Measurements from ENCODE around the gene CLDN7.
A peak's percentile ranks its signal among the peaks of the same experiment; 100 is the strongest.

Gene CLDN7

GRCh38 chr17:7233701-7234082 lies 28.6 kb downstream of the CLDN7 start:
- H3K4me3 ChIP-seq, result peak overlapping the region; percentile 93
- DNase-seq (ENCODE audit: low spot score), result no peak
- TF ChIP-seq CTCF (IDR thresholded peaks at IDR 0.05), result no peak

DNA sequence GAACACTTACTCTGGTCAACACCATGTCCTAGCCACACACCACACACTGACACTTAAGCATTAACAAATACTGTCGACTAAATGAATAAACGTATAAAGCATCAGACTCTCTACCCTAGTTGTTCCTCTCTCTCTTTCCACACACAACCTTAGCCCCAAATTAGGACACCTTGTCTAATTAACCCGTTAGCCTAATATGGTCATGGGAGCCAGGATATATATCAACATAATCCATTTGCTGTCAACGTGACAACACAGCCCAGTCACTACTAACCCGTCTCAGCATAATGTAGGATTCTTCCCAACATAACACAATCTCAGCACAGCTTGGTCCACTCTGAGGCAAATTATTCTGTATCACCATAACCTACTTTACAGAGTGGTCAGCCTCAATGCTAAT lies 30.2 kb downstream of the CLDN7 start:
- TF ChIP-seq CTCF (IDR thresholded peaks at IDR 0.05), result no peak
- peak overlapping the region; percentile 24 for H3K4me3 ChIP-seq
- DNase-seq (ENCODE audit: low spot score), result no peak

More at GRCh38 chr17:7233701-7234082, 28.6 kb downstream of the CLDN7 start:
- H3K27ac ChIP-seq, result peak overlapping the region; percentile 90 to 91

DNA sequence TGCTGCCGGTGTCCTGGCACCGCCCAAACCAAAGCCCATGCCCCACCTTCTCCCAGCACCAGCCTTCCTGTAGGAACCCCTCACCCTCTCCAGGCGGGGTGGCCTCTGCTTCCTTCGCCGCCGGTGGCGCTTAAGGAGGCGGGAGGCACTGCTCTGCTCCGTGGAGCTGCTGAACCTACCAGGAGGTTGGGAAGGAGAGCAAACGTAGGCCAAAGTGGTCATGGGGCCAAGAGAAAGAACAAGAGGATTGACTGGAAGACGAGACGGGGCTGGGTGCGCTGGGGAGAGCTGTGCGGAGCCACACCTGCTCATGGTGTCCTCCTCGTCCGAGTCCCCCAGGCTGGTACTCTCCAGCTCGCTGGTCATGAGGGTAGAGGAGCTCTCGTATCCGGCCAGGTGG lies 32.8 kb downstream of the CLDN7 start:
- DNase-seq (ENCODE audit: low spot score), result no peak
- H3K27ac ChIP-seq, result no peak overlapping the region
- no peak overlapping the region for H3K4me3 ChIP-seq
- TF ChIP-seq CTCF (IDR thresholded peaks at IDR 0.05), result no peak

More for the DNA sequence above, 30.2 kb downstream of the CLDN7 start:
- H3K27ac ChIP-seq, result no peak overlapping the region

- Histone ChIP-seq H3K4me3 (no peak overlapping the region), H3K27ac (no peak overlapping the region)
- DNase-seq (ENCODE audit: low spot score), result no peak
- no peak for TF ChIP-seq CTCF (IDR thresholded peaks at IDR 0.05)
Measured at GRCh38 chr17:7228920-7229319, 33.4 kb downstream of the CLDN7 start.

- no peak overlapping the region for H3K4me3 ChIP-seq
- no peak overlapping the region for H3K27ac ChIP-seq
- no peak for DNase-seq (ENCODE audit: low spot score)
- TF ChIP-seq CTCF (IDR thresholded peaks at IDR 0.05), result no peak
Measured at GRCh38 chr17:7226721-7227710, 35.3 kb downstream of the CLDN7 start.

- no peak for DNase-seq (ENCODE audit: low spot score)
- no peak overlapping the region for H3K27ac ChIP-seq
- H3K4me3 ChIP-seq, result no peak overlapping the region
- no peak for TF ChIP-seq CTCF (IDR thresholded peaks at IDR 0.05)
Measured at GRCh38 chr17:7225711-7226331, 36.5 kb downstream of the CLDN7 start.

Data from coronary artery (tissue), 2 donors.